Measurements from ENCODE around the gene ITPR1. TPM values are rescaled to one million over a fixed set of nuclear protein-coding genes. Genes with fewer than 3 reads are reported as not detected.

ITPR1 gene
- total RNA-seq, 1 experiment from 2014 or later, result 9.9 TPM

GRCh38 chr3:4821338-4821737 lies 328.2 kb downstream of the ITPR1 start:
- DNase-seq (ENCODE audit: low spot score), result no peak
- in situ Hi-C loops (cut with HindIII; ENCODE audit: low sequenced_read_pairs), result no loop called here

- no peak for DNase-seq (ENCODE audit: low spot score)
- in situ Hi-C loops (cut with HindIII; ENCODE audit: low sequenced_read_pairs), result no loop called here
These were observed 328.8 kb downstream of the ITPR1 start for GRCh38 chr3:4821975-4822374.

DNA sequence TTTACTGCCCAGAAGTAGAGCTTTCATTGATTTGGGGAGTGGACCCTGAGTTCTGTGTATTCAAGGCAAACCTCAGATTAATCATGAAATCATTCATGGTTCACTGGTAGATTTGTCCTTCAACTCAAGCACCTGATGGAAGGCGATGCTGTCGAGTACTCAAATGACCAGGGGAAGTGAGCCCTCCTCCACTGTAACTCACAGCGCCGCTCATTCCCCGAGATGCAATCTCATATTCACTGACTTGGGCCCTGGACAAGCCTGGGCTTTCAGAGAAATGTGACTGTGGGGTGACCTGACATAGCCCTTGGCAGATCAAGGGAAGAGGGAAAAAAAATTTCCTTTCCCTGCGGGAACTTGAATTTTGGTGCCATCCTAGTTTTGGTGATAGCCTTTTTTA lies 329.4 kb downstream of the ITPR1 start:
- DNase-seq (ENCODE audit: low spot score), result no peak

DNA sequence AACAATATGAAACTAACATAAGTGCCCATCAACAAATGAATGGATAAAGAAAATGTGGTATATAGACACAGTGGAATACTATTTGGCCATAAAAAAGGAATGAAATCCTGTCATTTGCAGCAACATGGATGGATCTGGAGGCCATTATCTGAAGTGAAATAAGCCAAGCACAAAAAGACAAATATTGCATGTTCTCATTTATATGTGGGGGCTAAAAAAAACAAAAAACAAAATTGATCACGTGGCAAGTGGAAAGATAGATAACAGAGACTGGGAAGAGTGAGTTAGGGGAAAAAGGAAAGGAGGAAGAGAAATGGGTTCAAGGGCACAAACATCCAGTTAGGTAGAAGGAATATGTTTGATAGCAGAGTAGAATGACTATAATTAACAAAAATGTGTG lies 330.2 kb downstream of the ITPR1 start:
- in situ Hi-C loops (cut with HindIII; ENCODE audit: low sequenced_read_pairs), result no loop called here
- no peak for DNase-seq (ENCODE audit: low spot score)

More for the DNA sequence above, 329.4 kb downstream of the ITPR1 start:
- in situ Hi-C loops (cut with HindIII; ENCODE audit: low sequenced_read_pairs), result no loop called here

GRCh38 chr3:4823986-4824925 lies 331.1 kb downstream of the ITPR1 start:
- in situ Hi-C loops (cut with HindIII; ENCODE audit: low sequenced_read_pairs), result no loop called here
- no peak for DNase-seq (ENCODE audit: low spot score)

- in situ Hi-C loops (cut with HindIII; ENCODE audit: low sequenced_read_pairs), result no loop called here
- no peak for DNase-seq (ENCODE audit: low spot score)
These were observed 331.8 kb downstream of the ITPR1 start for GRCh38 chr3:4824926-4825325.

GRCh38 chr3:4825436-4826236 lies 332.5 kb downstream of the ITPR1 start:
- in situ Hi-C loops (cut with HindIII; ENCODE audit: low sequenced_read_pairs), result no loop called here
- DNase-seq (ENCODE audit: low spot score), result peak; percentile 5

DNA sequence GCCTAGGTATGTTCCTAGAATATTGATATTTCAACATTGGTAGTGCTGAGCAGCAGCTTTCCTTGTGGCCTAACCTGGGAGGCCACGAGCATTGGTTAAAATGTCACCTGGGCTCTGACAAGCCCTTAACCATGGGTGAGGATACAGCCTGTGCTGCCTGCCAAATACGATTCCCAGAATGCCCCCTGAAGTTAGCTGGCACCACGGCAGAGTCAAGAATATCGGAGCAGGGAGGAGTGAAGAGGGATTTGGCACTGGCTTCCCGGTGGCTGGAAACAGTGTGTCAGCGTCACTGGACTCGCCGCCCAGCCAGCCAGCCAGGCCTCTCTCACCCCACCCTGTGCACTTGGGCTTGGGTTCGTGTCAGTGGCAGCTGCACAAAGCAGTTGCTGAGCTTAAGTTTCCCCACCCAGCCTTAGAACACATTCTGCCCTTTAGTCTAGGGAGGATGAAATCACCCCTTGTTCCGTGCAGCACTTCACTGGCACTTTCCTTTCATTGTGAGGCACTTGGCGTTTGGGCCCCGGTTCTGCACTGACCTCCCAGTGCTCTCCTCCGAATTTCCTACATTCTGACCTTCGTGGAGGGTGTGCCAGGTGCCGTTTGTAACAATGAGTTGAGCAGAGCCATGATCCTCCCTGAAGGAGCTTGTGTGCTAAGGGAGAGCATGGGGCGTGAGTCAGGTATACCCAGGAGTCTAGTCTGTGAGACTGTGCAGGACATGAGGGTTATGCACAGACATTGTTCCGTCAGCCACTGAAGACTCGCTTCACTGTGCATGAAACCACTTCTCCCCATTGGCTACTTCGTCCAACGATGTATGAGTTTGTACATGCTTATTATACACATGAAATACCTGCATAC lies 333.3 kb downstream of the ITPR1 start:
- peak; percentile 86 for DNase-seq (ENCODE audit: low spot score)
- in situ Hi-C loops (cut with HindIII; ENCODE audit: low sequenced_read_pairs), result no loop called here

- in situ Hi-C loops (cut with HindIII; ENCODE audit: low sequenced_read_pairs), result no loop called here
- no peak for DNase-seq (ENCODE audit: low spot score)
These were observed 334.6 kb downstream of the ITPR1 start for GRCh38 chr3:4827767-4828166.

DNA sequence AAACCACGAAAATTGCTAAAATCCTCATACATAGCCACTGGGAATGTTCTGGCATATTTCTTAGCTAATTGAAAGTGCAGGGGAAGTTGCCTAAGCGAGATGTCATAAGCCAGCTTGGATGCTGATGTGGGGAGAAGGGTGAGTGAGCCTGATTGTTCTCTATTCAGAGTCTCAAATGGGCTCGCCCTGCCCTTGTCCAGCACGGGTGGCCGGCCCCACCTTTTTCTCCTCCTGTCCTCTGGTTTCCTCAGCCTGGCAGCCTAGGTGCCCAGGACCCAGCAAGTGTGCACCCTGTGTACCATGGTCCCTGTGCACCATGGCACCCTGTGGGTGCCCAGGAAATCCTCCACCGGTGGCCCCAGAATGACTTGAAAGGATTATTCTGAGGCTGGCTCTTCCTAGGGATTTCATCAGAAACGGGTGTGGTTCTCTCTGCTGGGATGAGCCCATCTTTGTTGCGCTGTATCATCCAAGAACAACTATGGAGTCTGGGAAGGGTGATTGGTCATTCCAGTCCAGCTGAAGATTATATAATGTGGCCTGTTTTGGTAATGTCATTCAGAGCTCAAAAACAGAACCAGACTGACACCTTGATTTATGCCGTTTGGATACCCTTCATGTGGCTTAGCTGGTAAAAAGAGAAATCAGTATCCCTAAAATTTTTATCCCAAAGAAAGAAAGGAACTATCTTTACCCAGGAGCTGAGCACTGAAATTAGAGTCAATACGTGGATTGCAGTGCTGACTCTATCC lies 335.3 kb downstream of the ITPR1 start:
- in situ Hi-C loops (cut with HindIII; ENCODE audit: low sequenced_read_pairs), result no loop called here
- DNase-seq (ENCODE audit: low spot score), result no peak

DNA sequence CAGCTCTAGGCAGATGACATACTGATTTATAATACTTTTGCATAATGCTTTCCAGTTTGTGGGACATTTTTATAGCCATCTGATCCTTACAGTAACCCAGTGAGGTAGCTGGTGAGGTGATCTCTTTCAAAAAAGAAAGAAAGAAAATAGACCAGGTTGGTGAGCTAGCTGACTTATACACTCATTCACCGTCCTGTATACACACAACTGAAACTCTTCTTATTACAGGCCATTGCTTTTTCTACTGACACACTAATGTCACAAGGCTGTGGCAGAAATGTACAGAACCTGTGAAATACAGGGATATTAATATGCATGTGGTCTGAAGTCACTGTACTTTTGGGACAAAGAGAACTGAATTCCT lies 335.9 kb downstream of the ITPR1 start:
- in situ Hi-C loops (cut with HindIII; ENCODE audit: low sequenced_read_pairs), result no loop called here
- DNase-seq (ENCODE audit: low spot score), result no peak

GRCh38 chr3:4830586-4830914 lies 337.4 kb downstream of the ITPR1 start:
- in situ Hi-C loops (cut with HindIII; ENCODE audit: low sequenced_read_pairs), result no loop called here
- DNase-seq (ENCODE audit: low spot score), result no peak

GRCh38 chr3:4831580-4831950 lies 338.4 kb downstream of the ITPR1 start:
- DNase-seq (ENCODE audit: low spot score), result no peak
- in situ Hi-C loops (cut with HindIII; ENCODE audit: low sequenced_read_pairs), result no loop called here

DNA sequence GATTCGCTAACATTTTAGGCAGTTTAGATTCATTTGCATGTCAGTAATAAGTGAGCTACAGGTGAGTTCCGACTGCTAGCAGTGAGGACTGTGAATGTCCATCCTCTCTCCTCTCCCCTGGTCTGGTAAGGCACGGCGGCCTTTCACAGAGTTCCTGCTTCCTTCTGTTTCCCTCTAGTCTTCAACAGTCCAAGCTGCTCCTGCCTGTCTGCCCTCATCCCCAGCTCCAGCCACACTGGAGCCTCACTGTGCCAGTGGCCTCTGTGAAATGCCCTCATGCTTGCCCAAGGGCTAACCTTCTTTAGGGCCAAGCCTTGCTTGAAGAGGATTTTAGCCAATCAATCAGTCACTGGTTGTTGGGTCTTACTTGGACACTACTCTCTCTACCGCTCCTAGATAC lies 340.3 kb downstream of the ITPR1 start:
- in situ Hi-C loops (cut with HindIII; ENCODE audit: low sequenced_read_pairs), result no loop called here
- no peak for DNase-seq (ENCODE audit: low spot score)

DNA sequence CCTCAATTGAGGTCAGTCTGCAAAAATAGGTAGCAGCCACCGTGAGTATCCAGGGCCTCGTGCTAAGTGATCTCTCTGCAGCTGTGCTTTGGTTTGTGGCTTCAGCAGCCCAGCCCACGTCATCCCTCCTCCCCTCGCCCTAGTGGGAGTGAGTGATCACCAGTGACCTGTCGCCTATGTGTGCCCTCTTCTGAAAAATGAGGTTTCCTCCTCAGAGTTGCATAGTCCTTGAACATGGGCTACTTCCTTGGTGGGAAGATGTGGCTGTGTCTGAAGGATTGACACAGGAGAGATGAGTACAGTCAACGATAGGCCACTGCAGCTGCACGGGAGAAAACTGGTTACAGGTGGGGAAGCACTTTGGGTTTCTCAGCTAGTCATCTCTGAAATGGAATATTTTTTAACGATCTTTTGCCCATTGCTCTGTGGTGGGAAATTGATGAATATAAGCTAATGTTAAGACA lies 341.3 kb downstream of the ITPR1 start:
- no peak for DNase-seq (ENCODE audit: low spot score)
- in situ Hi-C loops (cut with HindIII; ENCODE audit: low sequenced_read_pairs), result no loop called here

DNA sequence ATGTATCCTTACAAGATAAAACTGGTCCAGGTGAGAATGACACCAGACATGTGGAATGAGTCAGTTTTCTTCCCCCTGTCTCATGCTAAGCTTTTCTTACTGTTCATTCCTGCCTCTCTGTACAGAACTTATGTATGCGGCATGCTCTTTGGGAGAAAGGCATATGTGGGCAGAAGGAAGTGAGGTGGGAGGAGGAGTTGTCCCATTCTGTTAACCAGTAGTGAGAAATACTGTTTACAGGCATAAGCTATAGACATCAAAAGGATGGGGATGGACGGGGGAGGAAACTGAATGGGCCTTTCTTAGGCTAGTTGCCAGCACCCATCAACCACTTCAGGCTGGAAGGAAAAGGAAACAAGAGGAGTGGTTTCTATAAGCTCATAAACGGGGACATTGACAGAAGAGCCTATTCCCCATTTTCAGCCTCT lies 342.5 kb downstream of the ITPR1 start:
- DNase-seq (ENCODE audit: low spot score), result no peak
- in situ Hi-C loops (cut with HindIII; ENCODE audit: low sequenced_read_pairs), result no loop called here

- in situ Hi-C loops (cut with HindIII; ENCODE audit: low sequenced_read_pairs), result no loop called here
- no peak for DNase-seq (ENCODE audit: low spot score)
These were observed 343.4 kb downstream of the ITPR1 start for GRCh38 chr3:4836516-4836915.

GRCh38 chr3:4837374-4837930 lies 344.3 kb downstream of the ITPR1 start:
- DNase-seq (ENCODE audit: low spot score), result no peak
- in situ Hi-C loops (cut with HindIII; ENCODE audit: low sequenced_read_pairs), result no loop called here

- no peak for DNase-seq (ENCODE audit: low spot score)
- in situ Hi-C loops (cut with HindIII; ENCODE audit: low sequenced_read_pairs), result no loop called here
These were observed 345.5 kb downstream of the ITPR1 start for GRCh38 chr3:4838621-4839022.
